HG02884 (cell line): ENCODE data around the gene DHRS4.
A peak's percentile ranks its signal among the peaks of the same experiment; 100 is the strongest.

ENCODE experiments used
- ATAC-seq: cut with Tn5 transposase; IDR thresholded peaks from one replicate; pipeline ENCODE4 v1.9.1; 2021; ENCODE audit warnings: mild to moderate bottlenecking, moderate library complexity; ENCODE audit not compliant: unreplicated experiment

DHRS4 gene

DNA sequence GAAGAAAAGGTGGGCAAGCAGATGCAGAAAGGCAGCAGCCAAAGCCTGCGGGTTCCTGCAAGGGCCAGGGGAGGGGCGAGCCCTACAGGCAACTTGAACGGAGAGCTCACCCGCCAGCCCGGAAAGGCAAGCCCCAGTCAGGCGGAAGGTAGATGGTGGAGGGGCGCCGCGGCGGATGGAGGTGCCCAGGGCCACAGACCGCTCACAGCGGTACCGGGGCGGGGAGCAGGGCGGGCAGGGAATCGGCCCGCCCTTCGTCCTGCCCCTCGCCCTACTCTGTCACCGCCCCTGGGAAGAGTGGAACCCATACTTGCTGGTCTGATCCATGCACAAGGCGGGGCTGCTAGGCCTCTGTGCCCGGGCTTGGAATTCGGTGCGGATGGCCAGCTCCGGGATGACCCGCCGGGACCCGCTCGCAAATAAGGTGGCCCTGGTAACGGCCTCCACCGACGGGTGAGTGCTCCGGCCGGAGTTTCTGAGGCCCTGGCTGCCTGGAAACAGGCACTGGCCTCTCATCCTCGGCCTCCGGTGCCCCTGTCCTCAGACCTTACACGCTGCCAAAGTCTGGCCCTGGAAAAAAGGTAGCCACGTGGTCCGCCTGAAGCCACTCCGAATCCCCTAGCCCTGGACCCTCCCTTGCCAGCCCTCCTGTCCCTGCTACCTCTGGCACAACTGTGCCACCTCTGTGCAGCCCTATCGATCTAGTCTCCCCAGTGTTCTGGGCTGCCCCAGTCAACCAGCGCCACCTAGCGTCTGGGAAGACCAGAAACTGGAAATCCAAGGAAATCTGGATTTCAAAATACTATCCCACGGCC lies at the start of gene DHRS4:
DHRS4 (plus strand) TSS at position 307 of the 815 bp plus-strand sequence; CDS start at position 326, 19 bp downstream.
- ATAC-seq: peak; percentile 92

DNA sequence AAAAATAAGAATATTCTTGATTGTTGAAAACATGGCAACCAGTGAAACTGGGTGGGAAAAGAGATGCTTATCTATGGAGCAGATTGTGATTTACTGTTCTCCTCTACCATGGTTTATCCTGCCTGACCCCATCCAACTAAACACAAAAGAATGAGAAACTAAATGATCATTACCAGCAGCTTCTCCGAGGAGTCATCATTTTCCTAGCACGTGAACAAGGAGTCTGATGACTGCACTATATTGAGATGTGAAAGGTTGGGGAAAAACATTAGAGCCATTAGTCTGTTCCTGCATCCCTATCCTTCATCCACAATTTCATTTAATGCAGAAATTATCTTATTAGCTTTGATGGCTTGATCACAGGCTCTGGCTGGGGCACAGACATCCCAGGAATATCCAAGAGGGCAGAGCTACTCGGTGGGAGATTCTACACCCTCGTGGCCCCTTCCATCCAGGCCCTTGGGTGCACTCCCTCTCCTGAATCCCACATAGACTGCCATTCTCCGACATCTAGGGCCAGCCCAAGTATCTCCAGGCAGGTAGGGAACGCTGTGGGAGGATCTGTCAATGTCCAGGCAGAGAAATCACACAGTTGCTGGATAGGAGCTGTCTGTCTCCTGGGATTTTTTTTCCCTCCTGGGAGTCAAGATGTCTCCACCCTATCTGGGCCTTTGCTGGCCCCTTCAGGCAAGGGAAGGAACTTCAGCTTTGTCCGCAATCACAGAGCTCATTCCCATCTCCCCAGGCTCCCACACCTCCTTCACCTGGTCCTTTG lies 43.3 kb upstream of the DHRS4 start:
- no peak for ATAC-seq

DNA sequence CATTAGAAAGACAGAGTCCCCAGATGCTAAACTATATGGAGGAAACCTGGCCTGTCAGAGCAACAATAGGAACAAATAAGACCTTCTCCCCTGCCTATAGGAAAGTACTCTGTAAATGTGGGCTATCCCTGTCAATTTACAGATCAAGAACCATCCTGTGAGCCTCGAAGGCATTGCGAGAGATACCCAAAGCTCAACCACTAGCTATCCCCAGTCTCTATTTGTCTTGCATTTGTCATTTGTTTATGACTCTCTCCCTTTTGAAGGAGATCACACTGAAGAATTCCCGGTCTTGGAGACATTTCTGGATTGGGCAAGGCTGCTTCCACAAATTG lies 42.7 kb upstream of the DHRS4 start:
- no peak for ATAC-seq

DNA sequence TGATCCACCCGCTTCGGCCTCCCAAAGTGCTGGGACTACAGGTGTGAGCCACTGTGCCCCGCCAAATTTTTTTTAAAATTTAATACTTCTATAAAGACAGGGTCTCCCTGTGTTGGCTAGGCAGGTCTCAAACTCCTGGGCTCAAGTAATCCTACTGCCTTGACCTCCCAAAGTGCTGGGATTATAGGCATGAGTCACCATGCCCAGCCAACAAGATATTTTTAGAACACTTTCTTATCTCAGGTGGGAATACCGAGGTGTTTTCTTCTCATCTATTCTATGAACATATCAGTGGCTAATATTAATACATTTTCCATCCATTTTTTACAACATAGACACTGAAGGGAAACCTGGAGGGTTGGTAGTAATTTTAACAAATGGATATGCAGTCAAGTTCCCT lies 38.0 kb upstream of the DHRS4 start:
- no peak for ATAC-seq

DNA sequence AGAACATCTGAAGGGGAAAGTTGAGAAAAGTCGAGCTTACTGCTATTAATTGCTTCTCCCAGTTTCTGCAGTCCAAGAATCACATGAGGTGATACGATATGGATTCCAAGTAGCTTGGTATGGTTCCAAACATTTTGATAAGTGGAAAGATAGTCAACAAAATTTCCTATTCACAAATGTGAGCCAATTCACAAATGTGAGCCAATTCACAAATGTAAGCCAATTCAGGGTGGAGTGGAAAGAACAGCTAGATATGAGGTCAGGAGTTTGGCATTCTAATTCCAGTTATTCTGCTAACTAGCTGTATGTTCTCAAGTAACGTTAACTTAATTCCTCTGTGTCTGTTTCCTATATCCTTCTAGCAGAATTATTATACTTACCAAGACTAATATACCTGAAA lies 37.6 kb upstream of the DHRS4 start:
- ATAC-seq: no peak

- ATAC-seq: no peak
Measured at GRCh38 chr14:23916446-23916845, 37.1 kb upstream of the DHRS4 start.

DNA sequence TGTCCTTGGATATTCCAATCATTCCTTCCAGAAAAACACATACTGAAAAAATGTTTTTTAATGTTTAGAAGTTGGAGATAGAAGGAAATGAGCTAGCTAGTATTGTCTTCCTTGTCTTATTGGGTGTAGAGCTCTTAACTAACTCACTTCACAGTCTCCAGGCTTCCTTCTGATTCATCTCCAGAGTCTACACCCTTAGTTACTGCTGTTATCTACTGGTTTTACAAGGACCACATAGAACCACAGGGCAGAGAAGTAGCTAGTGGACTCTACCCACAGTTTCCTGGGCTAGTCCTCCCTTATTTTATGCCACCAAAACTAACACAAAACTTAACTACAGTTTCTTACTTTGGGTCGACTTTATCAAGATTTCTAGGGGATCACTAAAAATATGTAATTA lies 31.0 kb upstream of the DHRS4 start:
- ATAC-seq: no peak

DNA sequence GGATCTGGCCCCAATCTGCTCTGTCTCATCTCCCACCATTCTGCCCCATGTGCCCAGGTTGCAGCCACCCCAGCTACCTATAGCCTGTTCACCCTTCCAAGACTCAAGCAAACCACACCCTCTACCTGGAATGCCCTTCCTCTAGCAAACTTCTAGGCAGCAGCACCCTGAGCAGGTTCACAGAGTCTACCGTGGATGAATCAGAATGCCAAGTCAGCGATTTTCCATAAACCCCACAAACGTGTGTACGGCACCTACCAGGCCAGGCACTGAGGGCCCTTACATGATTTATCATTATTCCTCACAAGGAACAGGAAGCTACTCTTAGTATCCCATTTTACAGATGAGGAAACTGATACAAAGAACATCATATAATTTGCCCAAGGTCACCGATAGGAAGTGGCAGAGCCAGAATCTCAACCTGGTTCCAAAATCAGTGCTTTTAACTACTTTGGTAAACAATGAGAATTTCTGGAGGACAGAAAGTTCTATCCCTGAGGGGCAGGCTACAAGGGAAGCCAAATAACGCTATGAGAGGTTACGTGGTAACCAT lies 28.0 kb upstream of the DHRS4 start:
- no peak for ATAC-seq

GRCh38 chr14:23926543-23926942 lies 27.0 kb upstream of the DHRS4 start:
- ATAC-seq: no peak

DNA sequence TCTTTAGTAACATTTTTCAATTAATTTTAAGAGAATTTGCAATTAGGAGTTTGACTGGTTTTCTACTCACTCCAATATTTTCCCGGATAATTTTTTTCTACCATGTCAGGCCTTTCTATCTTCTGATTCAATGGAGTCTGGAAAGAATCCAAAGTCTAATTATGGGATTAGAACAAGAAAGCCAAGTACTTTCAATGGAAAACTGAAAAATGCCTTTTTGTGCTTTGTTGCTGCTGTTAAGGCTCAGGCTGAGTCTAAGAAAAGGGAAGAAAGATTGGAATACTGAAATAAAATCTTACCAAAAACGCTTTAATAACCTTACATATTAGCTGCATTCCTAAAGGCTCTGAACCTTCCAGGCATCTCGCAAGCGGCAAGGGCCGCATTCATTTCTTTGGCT lies 24.4 kb upstream of the DHRS4 start:
- no peak for ATAC-seq

- ATAC-seq: no peak
Measured at GRCh38 chr14:23929822-23930294, 23.7 kb upstream of the DHRS4 start.

GRCh38 chr14:23930742-23931141 lies 22.8 kb upstream of the DHRS4 start:
- no peak for ATAC-seq

DNA sequence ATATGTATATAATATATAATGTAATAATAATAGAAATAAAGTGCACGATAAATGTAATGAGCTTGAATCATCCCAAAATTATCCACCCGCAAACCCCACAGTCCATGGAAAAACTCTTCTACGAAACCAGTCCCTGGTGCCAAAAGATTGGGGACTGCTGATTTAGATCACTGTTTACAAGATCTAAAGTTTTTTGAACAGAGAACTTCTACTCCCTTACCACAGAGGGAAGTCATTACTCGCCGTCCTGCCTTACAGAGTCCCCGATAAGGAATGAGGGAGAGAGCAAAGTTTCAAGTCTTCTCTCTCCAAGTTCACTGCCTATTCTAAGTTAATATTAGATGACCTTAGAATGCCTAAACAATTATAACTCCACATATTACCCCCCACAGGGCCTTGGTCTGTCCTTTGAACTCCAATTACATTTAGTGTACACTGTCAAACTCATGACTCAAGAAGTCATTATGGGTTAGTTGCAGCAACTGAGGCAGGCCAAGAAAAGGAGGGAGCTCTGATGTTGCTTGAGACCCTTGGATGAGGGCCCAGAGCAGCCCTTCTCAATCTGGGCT lies 21.8 kb upstream of the DHRS4 start:
- ATAC-seq: no peak

- ATAC-seq: no peak
Measured at GRCh38 chr14:23932639-23933038, 20.9 kb upstream of the DHRS4 start.

GRCh38 chr14:23933108-23933741 lies 20.3 kb upstream of the DHRS4 start:
- no peak for ATAC-seq

- ATAC-seq: no peak
Measured at GRCh38 chr14:23933742-23934128, 19.8 kb upstream of the DHRS4 start.

- no peak for ATAC-seq
Measured at GRCh38 chr14:23935158-23935557, 18.4 kb upstream of the DHRS4 start.

- no peak for ATAC-seq
Measured at GRCh38 chr14:23936084-23936829, 17.3 kb upstream of the DHRS4 start.

GRCh38 chr14:23937203-23937602 lies 16.4 kb upstream of the DHRS4 start:
- ATAC-seq: no peak

GRCh38 chr14:23938823-23939222 lies 14.7 kb upstream of the DHRS4 start:
- no peak for ATAC-seq
